Effector memory CD4-positive, alpha-beta T cell (primary cell): ENCODE results near the gene CCNL1.
A peak's percentile ranks its signal among the peaks of the same experiment; 100 is the strongest.
"Not testable (repeated sequence)": the region's sequence is repeated elsewhere in the genome, so short reads cannot be mapped to it uniquely, and the experiment has no call there.

Source experiments
- DNase-seq, 3 donors: peaks; one replicate each; pipeline ENCODE4 v3.0.0-alpha.2; 2020
- H3K27ac ChIP-seq: 2 replicates; pipeline ENCODE4 v1.7.0; 2013; ENCODE audit warnings: mild to moderate bottlenecking, low read length, moderate library complexity; ENCODE audit not compliant: insufficient read depth, poor library complexity, severe bottlenecking
- H3K27me3 ChIP-seq: replicated peaks from 2 replicates; pipeline ENCODE4 v1.7.0; 2013; ENCODE audit warnings: mild to moderate bottlenecking, low read length; ENCODE audit not compliant: insufficient read depth, control insufficient read depth, poor library complexity, severe bottlenecking
- H3K36me3 ChIP-seq: 2 replicates; pipeline ENCODE4 v1.7.0; 2013; ENCODE audit warnings: mild to moderate bottlenecking, low read length, moderate library complexity; ENCODE audit not compliant: control insufficient read depth, insufficient read depth
- H3K4me1 ChIP-seq: 2 replicates; pipeline ENCODE4 v1.7.0; 2013; ENCODE audit warnings: low read length, mild to moderate bottlenecking; ENCODE audit not compliant: control insufficient read depth, insufficient read depth, poor library complexity, severe bottlenecking
- H3K4me3 ChIP-seq: 2 replicates; pipeline ENCODE4 v1.7.0; 2013; ENCODE audit warnings: low read length, low read depth, mild to moderate bottlenecking; ENCODE audit not compliant: insufficient read depth, poor library complexity, severe bottlenecking
- H3K9me3 ChIP-seq: 2 replicates; pipeline ENCODE4 v1.7.0; 2013; ENCODE audit warnings: mild to moderate bottlenecking, low read length, moderate library complexity; ENCODE audit not compliant: control insufficient read depth
- total RNA-seq, 3 donors: gene quantifications; one replicate each; lab custom pipeline; 2026; lab: John Stamatoyannopoulos, UW

The CCNL1 gene
- 1,827 to 2,488 (median 2,010) reads per million in 3 donors for total RNA-seq

- no peaks in the 10 kb centered on the region for H3K27me3 ChIP-seq
- H3K36me3 ChIP-seq, result peaks cover 43% of the 10 kb centered on the region
- peaks cover 37% of the 10 kb centered on the region for H3K4me1 ChIP-seq
- peak within 1 kb of the TSS; percentile 99 for H3K4me3 ChIP-seq
- peak within 1 kb of the TSS; percentile 100 for H3K27ac ChIP-seq
- no peaks in the 10 kb centered on the region for H3K9me3 ChIP-seq
- DNase-seq, result peak; percentile 88 to 93 (median 91)
Observed at GRCh38 chr3:157159762-157160657, at the start of gene CCNL1. TSS of gene CCNL1 (minus strand) at chr3:157160147. CDS start at chr3:157160094, 53 bp downstream.

- Histone ChIP-seq H3K4me3 (no peak overlapping the region), H3K27ac (no peak overlapping the region), H3K36me3 (no peaks in the 10 kb centered on the region), H3K9me3 (no peaks in the 10 kb centered on the region), H3K4me1 (no peaks in the 10 kb centered on the region), H3K27me3 (no peaks in the 10 kb centered on the region)
- DNase-seq, result no peak
Observed at GRCh38 chr3:157204880-157205279, 44.9 kb upstream of the CCNL1 start.

- Histone ChIP-seq H3K27me3 (no peaks in the 10 kb centered on the region), H3K4me1 (no peaks in the 10 kb centered on the region), H3K9me3 (no peaks in the 10 kb centered on the region), H3K27ac (no peak overlapping the region), H3K36me3 (no peaks in the 10 kb centered on the region), H3K4me3 (no peak overlapping the region)
- DNase-seq, result no peak
Observed at GRCh38 chr3:157204431-157204830, 44.5 kb upstream of the CCNL1 start.

GRCh38 chr3:157201648-157202278 is 41.8 kb upstream of the CCNL1 start:
- Histone ChIP-seq H3K36me3 (no peaks in the 10 kb centered on the region), H3K4me1 (no peaks in the 10 kb centered on the region), H3K27ac (no peak overlapping the region), H3K27me3 (no peaks in the 10 kb centered on the region), H3K4me3 (no peak overlapping the region), H3K9me3 (no peaks in the 10 kb centered on the region)
- no peak for DNase-seq

- no peak for DNase-seq
- Histone ChIP-seq H3K4me1 (no peaks in the 10 kb centered on the region), H3K27ac (no peak overlapping the region), H3K27me3 (no peaks in the 10 kb centered on the region), H3K4me3 (no peak overlapping the region), H3K9me3 (peaks cover 6% of the 10 kb centered on the region), H3K36me3 (no peaks in the 10 kb centered on the region)
Observed at GRCh38 chr3:157199841-157200240, 39.9 kb upstream of the CCNL1 start.

GRCh38 chr3:157195965-157196364 is 36.0 kb upstream of the CCNL1 start:
- Histone ChIP-seq H3K27ac (no peak overlapping the region), H3K27me3 (no peaks in the 10 kb centered on the region), H3K4me3 (no peak overlapping the region), H3K36me3 (no peaks in the 10 kb centered on the region), H3K4me1 (no peaks in the 10 kb centered on the region), H3K9me3 (peaks cover 6% of the 10 kb centered on the region)
- no peak for DNase-seq

GRCh38 chr3:157191149-157191548 is 31.2 kb upstream of the CCNL1 start:
- not testable (repeated sequence) for H3K36me3 ChIP-seq, H3K4me3 ChIP-seq, H3K27me3 ChIP-seq, H3K27ac ChIP-seq, DNase-seq, H3K4me1 ChIP-seq
- peaks cover 17% of the 10 kb centered on the region for H3K9me3 ChIP-seq

GRCh38 chr3:157190380-157190872 is 30.5 kb upstream of the CCNL1 start:
- H3K27me3 ChIP-seq, result no peaks in the 10 kb centered on the region
- DNase-seq, result no peak
- peaks cover 7% of the 10 kb centered on the region for H3K36me3 ChIP-seq
- H3K27ac ChIP-seq, result no peak overlapping the region
- no peak overlapping the region for H3K4me3 ChIP-seq
- H3K4me1 ChIP-seq, result no peaks in the 10 kb centered on the region
- H3K9me3 ChIP-seq, result peaks cover 15% of the 10 kb centered on the region

- Histone ChIP-seq H3K4me1 (no peaks in the 10 kb centered on the region), H3K27me3 (no peaks in the 10 kb centered on the region), H3K9me3 (peaks cover 17% of the 10 kb centered on the region), H3K27ac (no peak overlapping the region), H3K36me3 (peaks cover 16% of the 10 kb centered on the region), H3K4me3 (no peak overlapping the region)
- no peak for DNase-seq
Observed at GRCh38 chr3:157188391-157188790, 28.4 kb upstream of the CCNL1 start.

GRCh38 chr3:157182879-157183278 is 22.9 kb upstream of the CCNL1 start:
- Histone ChIP-seq H3K4me1 (no peaks in the 10 kb centered on the region), H3K36me3 (peaks cover 16% of the 10 kb centered on the region), H3K9me3 (peaks cover 6% of the 10 kb centered on the region), H3K27me3 (no peaks in the 10 kb centered on the region), H3K4me3 (no peak overlapping the region), H3K27ac (no peak overlapping the region)
- DNase-seq, result no peak
